GM11168 (cell line): ENCODE results near the gene MARS2.
"Not testable (repeated sequence)": the region's sequence is repeated elsewhere in the genome, so short reads cannot be mapped to it uniquely, and the experiment has no call there.

Experiments
- in situ Hi-C: fragments of 300-500 bp; cut with MboI; formaldehyde crosslinking; loops from one replicate; pipeline ENCODE4 v1.12.0; 2022; ENCODE audit warnings: low sequenced_read_pairs; ENCODE audit not compliant: unreplicated experiment

MARS2 gene

GRCh38 chr2:197705912-197706838 is 1.0 kb downstream of the MARS2 start:
- in situ Hi-C loops: loop anchor here (5.0 kb wide), 1 partner anchor 71 kb away; no protein-coding TSS in a partner anchor

GRCh38 chr2:197706839-197707207 is 1.7 kb downstream of the MARS2 start:
- in situ Hi-C loops: loop anchor here (5.0 kb wide), 1 partner anchor 70 kb away; no protein-coding TSS in a partner anchor

DNA sequence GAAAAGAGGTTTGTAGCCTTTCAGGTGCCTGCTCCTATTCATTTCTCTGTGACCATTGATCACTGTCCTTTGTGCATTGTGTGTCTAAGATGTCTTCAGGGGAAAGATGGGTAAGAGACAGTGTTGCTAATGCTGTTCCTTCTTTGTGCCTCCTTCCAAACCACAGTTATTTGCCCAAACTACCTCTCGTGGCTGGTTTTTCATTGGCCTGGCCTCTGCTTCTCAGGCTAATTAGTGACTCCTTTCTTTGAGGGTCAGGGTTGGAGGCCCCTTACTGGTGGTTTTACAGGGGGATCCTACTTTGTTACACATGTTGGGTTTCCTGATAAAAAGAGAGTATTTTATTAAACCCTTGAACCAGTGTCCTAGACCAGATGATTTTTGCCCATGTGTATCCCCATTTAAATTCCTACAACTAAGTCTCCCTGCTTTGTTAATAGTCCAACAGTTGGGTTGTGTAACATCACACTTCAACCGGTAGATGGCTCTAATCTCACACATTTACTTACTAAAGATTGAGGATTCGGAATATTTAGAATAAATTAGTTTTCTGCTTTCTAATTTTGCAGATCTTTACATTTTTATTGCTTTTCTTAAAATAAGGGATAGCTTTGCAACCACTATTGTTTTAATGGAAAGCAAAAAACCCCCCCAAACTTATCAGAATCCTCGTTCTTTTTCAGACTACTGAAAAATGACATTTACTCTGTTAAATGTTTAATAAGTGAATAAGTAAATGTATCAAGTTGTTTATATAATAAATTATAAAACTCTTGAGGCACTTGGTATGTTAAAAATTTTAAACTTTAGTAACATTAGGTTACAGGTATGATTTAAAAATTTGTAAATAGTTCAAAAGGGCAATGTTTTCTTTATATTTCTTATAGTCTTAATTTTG is 2.4 kb downstream of the MARS2 start:
- in situ Hi-C loops: loop anchor here (5.0 kb wide), 1 partner anchor 70 kb away; no protein-coding TSS in a partner anchor

DNA sequence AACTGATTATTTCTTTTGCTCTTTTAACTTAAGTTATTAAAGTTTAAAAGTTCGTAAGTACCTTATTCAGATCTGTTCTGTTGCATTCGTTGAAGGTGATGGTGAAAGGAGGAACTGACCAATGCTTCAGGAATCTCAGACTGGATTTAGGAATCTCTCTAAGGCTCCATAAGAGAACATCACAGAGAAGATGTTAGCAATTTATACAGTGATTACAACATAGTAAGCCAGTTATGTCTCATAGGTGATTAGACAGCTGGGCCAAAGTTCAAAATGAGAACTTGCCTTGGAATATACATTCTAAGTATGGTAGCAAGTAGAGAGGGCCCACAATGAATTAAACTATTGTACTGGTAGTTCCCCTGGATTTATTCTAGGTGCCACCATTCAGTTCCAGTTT is 3.2 kb downstream of the MARS2 start:
- in situ Hi-C loops: loop anchor here (5.0 kb wide), 1 partner anchor 69 kb away; no protein-coding TSS in a partner anchor

GRCh38 chr2:197709140-197709539 is 4.0 kb downstream of the MARS2 start:
- in situ Hi-C loops: loop anchor here (5.0 kb wide), 1 partner anchor 68 kb away; no protein-coding TSS in a partner anchor

GRCh38 chr2:197710424-197711042 is 5.4 kb downstream of the MARS2 start:
- in situ Hi-C loops: no loop called here

GRCh38 chr2:197711578-197711977 is 6.4 kb downstream of the MARS2 start:
- in situ Hi-C loops: no loop called here

- in situ Hi-C loops: no loop called here
Observed at GRCh38 chr2:197713271-197713670, 8.1 kb downstream of the MARS2 start.

GRCh38 chr2:197717863-197718262 is 12.7 kb downstream of the MARS2 start:
- in situ Hi-C loops: no loop called here

GRCh38 chr2:197727011-197727410 is 21.8 kb downstream of the MARS2 start:
- in situ Hi-C loops: no loop called here

- in situ Hi-C loops: not testable (repeated sequence)
Observed at GRCh38 chr2:197728555-197729544, 23.7 kb downstream of the MARS2 start.

- in situ Hi-C loops: no loop called here
Observed at GRCh38 chr2:197740200-197740599, 35.0 kb downstream of the MARS2 start.
